Measurements from ENCODE around the gene LMNB1.

The LMNB1 gene

GRCh38 chr5:126863402-126863801 lies 86.5 kb downstream of the LMNB1 start:
- DNase-seq: no peak

- DNase-seq: no peak
Observed at GRCh38 chr5:126864042-126864688, 87.2 kb downstream of the LMNB1 start.

- DNase-seq: no peak
Observed at GRCh38 chr5:126865299-126865698, 88.4 kb downstream of the LMNB1 start.

DNA sequence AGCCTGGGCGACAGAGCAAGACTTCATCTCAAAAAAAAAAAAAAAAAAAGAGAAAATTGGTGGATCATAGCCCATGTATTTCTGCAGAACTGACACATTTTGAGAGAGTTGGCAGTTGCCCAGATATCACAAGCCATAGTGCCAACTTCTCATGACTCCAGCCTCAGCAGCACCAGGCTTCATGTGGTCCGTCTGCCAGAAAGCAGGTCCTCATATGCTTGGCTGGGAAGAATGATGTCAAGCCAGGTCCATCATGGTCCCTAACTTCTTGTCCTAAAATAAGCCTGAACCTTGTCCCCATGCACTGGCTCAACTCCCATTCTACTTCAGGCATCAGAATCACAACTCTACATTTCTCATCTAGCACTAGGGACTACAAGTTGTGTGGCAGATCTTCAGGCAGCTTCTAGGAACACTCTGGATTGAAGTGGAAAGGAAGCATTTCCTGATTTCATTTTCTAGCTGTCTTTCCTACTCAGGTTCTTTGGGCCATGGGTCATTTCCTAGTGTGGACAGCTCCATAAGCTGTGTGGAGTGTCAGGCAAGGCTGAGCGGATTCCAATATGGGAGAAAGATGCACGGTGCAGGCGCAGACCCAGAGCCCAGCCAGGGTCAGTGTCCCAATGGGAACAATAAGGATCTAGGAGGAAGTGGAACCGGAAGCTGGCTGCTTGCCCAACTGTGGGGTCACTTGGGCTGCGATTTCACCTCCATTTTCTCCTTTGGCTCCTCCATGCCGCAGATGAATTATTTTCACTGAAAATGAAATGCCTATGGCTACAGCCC lies 90.1 kb downstream of the LMNB1 start:
- DNase-seq: no peak

DNA sequence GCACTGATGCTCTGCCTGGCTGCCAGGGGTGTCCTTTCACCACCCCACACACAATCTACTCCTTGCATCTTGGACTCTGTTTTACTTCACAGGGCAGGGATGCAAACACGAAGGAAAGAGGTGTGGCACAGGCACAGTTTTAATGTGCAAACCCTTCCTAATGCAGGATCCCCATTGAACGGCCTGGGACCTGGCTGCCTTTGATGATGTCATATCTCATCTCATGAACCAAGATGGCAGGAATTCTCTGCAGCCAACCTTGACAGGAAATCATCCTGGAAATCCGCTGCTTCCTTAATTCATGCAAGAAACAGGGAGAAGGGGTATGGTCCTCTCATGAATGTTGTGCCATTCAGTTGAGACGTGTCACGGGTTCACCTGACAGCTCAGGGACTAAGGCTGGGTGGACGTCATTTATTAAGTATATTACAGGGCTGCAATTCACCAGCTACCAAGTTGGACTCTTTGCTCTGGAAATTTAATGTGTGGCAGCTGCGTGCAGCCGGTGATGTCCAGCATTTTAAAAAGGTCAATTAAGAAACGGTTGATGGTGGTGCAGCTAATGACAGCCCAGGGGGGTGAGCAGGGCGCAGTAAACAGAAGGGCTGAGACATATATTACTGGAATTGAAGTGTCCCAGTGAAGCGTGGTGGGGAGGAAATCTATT lies 91.5 kb downstream of the LMNB1 start:
- DNase-seq: no peak

GRCh38 chr5:126869005-126869451 lies 92.1 kb downstream of the LMNB1 start:
- DNase-seq: peak; percentile 49

GRCh38 chr5:126871441-126871840 lies 94.5 kb downstream of the LMNB1 start:
- DNase-seq: no peak

DNA sequence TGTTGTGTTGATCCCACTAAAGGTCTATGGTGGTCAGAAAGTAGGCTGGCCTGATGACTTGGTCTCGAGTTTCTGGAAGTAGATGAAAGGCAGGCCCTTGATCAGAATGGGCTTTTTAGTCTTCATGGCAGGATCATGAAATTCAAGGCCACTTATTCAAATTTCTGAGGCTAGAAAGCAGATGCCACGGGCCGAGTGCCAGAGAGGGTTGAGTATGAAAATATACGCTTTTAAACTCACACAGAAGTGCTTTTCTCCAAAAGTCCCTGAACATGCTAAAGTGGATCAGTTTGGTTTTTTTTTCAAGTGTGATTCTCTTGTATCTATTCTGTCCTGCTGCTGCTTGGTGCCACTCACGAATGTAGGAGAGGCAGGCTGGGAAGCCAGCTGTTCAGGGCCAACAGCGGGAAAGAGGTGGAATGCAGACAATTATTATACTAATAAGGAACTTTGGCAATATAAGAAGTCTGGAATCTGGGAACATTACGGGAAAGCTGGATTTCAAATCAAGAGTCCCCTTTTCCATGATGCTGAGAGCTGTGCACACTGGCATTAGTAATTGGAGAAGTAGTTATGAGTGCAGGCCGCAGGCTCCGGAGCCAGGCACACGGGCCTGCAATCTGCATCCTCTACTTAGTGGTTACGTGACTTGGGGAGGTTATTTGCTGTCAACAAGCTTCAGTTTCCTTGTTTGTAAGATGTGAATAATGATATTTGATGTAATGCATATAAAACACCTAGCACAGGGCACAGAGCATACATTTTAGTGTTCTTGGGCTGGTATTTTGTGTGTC lies 95.8 kb downstream of the LMNB1 start:
- DNase-seq: peak; percentile 52

GRCh38 chr5:126875303-126875785 lies 98.4 kb downstream of the LMNB1 start:
- DNase-seq: peak; percentile 24

GRCh38 chr5:126877602-126878001 lies 100.7 kb downstream of the LMNB1 start:
- no peak for DNase-seq

- no peak for DNase-seq
Observed at GRCh38 chr5:126878085-126878484, 101.1 kb downstream of the LMNB1 start.

DNA sequence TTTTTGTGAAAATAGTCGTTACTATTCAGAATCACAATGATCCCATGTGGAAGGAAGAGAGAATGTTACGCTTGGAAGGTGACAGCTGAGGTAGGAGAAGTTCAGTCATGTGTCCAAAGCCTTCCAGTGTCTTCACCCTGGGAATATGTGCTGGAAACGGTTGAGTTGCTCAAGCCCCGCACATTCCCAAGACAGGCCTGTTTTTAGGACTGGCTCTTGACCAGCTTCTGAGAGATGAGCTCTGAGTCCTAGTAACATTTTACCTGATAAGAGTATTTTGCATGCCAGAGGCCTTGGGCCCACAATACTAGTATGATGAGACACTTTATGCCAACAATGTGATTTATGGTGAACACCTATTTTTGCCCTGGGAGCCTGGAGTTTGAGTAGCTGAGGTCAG lies 101.7 kb downstream of the LMNB1 start:
- no peak for DNase-seq

GRCh38 chr5:126881821-126882600 lies 105.1 kb downstream of the LMNB1 start:
- DNase-seq: no peak

DNA sequence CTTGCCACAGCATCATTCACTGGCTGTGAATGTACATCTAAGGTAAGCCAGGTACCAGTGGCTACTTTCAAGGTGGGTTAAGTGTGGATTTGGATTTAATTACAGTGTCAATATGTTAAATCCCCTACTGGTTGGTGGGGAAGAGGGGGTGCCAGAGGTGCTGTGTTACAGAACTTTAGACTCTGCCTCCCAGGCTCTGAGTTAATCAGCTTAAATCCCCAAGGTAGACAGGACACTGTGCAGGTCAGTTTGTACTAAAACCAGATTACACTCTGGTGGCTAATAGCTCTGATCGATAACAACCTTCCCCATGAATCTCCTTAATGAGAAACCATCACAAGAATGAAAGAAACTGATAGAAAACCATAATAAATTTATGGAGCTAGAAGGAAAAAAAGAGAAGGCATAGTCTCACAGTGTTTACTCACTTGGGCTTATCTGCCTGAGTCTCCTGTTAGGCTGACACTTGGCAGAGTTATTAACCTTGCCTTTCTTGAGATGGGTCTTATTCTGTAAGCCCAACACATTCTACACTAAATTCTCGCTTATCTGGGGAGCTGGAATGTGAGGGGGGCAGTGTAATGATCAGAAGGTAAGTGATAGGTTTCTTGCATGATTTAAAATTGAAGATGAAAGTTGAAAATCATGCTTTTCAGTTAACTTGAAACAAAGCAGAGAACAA lies 106.8 kb downstream of the LMNB1 start:
- DNase-seq: no peak

- DNase-seq: no peak
Observed at GRCh38 chr5:126884269-126884819, 107.4 kb downstream of the LMNB1 start.
